Mesenteric fat pad (tissue), 1 donor: ENCODE measurements around the gene VPS13D. TPM values are rescaled to one million over a fixed set of nuclear protein-coding genes. Genes with fewer than 3 reads are reported as not detected.
"Not testable (repeated sequence)": the region's sequence is repeated elsewhere in the genome, so short reads cannot be mapped to it uniquely, and the experiment has no call there.

Source experiments
- DNase-seq: peaks from one replicate; pipeline ENCODE4 v3.0.0-alpha.2; 2020; ENCODE audit warnings: low spot score
- total RNA-seq: library from RNA; stranded (reverse); fragmentation: NEBNext Ultra II Directional; extraction: Animal tissue kit (Norgen Biotek cat#: 25700); gene quantifications from one replicate; pipeline ENCODE4 v1.2.1, GENCODE V29; 2021
- donor health status: DM: yes; HTN: yes; CAD: no.

Gene VPS13D
- total RNA-seq, 1 donor from 2014 or later, result 143 TPM

DNA sequence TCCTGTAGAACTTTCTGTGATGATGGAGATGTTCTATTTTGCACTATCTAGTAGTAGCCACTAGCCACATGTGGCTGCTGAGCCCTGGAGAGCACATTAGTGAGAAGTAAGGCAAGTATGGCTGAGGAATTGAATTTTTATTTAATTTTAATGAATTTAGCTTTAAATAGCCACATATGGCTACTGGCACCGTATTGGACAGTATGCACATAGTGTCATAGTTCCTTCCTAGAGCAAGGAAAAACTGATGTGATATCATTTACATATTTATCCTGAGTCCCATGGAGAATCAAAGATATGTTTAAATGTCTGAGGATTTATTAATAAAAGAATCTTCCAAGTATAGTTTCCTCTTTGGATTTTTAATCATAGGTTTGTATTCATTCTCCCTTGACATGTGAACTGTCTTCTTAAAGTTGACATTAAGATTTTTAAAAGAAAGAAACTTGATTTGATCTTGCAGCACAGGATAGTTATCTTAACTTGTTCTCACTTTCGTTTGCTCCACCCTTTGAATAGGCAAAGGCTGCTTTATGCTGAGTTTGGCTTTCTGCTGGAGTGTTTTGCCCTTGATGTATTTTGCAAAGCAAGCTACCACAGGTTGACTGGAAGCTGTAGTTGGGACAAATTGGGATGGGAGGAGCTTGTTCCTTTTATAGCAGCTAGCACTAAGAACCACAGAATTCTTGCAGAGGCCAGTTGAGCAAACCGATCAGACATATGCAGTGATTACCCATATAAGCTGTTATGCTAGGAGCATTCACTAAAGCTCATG is 129.7 kb downstream of the VPS13D start:
- DNase-seq, result no peak

DNA sequence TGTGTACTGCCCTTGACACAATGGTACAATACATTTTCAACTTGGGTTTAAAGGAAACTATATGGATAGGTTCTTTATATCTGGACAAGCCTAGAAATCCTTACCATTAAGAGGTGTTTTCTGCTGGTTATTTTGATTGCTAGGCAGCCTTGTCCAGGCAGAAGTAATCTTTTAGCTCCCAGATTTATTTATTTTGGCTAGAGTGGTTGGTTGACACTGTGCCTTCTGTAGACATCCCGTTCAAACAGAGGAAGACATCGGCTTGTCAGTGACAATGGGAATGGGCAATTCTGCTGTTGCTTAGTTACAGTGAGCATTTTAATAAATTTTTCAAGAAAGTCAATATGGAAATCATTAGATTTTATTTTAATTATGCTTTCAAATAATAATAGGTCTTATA is 138.8 kb downstream of the VPS13D start:
- no peak for DNase-seq

DNA sequence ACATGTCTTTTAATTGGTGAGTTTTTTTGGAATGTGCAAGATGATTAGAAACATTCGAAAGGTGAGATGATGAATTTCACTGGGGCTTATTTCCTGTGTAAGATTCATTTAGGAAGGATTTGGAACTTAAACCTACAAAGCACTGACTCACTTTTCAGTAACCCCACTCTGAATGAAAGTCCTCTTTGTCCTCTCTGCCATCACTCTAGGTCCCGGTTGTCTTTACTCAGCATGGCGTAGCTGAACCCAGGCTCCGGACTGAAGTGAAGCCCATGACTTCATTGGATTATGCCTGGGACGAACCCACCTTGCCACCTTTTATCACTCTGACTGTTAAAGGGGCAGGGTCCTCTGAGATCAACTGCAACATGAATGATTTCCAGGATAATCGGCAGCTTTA is 139.4 kb downstream of the VPS13D start:
- no peak for DNase-seq

GRCh38 chr1:12370333-12370975 is 140.6 kb downstream of the VPS13D start:
- DNase-seq, result no peak

- no peak for DNase-seq
These were observed 141.2 kb downstream of the VPS13D start for GRCh38 chr1:12371053-12371452.

- no peak for DNase-seq
These were observed 142.3 kb downstream of the VPS13D start for GRCh38 chr1:12372180-12372579.

GRCh38 chr1:12372761-12373160 is 142.9 kb downstream of the VPS13D start:
- DNase-seq, result no peak

- no peak for DNase-seq
These were observed 145.5 kb downstream of the VPS13D start for GRCh38 chr1:12375133-12375829.

GRCh38 chr1:12376236-12377045 is 146.6 kb downstream of the VPS13D start:
- DNase-seq, result no peak

GRCh38 chr1:12380326-12381249 is 150.8 kb downstream of the VPS13D start:
- DNase-seq, result no peak

- DNase-seq, result no peak
These were observed 153.2 kb downstream of the VPS13D start for GRCh38 chr1:12383001-12383400.

DNA sequence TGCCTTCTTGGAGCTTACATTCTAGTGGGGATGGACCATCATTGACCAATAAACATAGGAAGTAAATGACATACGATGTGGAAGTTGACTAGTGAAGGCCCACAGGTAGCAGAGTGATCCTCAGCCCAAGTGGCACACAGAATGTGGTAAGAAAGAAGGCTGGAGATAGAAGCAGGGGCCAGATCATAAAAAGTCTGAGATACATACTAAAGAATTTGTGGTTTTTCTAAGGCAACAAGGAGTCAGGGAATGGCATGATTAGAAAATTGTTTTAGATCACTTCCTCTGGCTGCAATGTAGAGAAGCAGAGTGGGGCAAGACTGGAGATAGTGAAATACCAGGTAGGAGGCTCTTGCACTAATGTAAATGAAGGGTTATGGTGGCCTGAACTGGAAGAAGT is 154.0 kb downstream of the VPS13D start:
- DNase-seq, result no peak

DNA sequence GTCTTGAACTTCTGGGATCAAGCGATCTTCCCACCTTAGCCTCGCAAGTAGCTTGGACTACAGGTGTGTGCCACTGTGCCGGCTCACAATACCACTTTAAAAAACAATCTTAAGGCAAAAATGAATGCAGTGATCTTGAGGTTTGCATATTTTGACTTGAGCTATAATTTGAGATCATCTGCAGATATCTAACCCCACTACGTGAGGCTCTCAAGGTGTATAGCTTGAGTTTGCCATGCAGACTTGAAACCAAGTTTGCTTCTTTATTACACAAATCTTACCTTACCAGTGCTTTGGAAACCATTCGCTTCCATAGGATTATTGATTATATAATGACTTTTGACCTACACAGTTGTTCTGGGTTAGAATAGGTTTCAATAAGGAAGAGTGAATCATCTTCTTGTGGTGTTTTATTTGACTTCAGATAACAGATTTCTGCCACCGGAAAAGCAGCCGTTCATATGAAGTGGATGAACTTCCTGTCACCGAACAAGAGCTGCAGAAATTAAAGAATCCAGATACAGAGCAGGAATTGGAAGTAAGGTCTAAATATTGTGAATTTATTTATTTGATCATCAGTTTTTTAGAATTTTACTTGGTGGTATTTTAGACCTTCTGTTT is 155.1 kb downstream of the VPS13D start:
- DNase-seq, result no peak

GRCh38 chr1:12386130-12386529 is 156.3 kb downstream of the VPS13D start:
- DNase-seq, result no peak

GRCh38 chr1:12387641-12388040 is 157.8 kb downstream of the VPS13D start:
- no peak for DNase-seq

- DNase-seq, result not testable (repeated sequence)
These were observed 160.5 kb downstream of the VPS13D start for GRCh38 chr1:12390296-12390695.

DNA sequence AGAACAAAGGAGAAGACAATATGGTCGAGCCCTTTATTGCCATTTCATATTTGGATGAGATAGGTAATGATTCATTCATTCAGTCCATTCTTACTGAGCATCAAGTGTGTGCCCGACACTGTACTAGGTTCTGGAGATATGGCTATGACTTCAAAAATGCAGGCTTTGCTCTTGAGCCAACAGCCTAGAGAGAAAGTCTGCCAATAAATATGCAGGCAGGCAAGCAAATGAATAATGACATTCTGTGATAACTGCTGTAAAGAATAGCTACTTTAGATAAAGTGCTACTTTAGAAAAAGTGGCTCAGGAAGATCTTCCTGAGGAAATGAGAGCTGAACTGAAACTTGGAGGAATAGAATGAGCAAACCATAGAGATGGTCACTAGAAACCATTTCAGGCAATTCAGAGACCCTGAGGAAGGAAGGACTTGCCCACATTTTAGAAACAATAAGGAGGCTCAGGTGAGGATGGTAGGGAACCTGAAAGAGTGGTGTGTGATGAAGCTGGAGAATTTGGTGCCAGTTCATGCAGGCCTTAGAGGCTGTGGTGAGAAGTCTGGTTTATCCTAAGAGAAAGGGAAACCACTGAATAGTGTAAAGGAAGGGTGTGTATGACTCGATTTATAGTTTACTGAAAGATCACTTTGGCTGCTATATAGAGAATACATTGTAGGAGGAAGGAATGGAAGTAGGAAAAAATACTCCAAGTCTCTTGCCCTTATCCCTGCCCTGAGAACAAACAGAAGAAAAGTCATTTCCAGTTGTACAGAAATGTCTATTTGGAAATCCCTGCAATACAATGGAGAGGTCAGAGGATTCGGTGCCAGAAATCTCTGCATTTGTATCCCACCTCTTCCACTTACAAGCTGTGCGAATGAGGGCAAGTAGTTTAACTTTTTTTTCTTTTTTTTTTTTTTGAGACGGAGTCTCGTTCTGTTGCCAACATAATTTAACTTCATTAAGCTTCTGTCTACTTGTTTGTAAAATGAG is 167.9 kb downstream of the VPS13D start:
- DNase-seq, result no peak

DNA sequence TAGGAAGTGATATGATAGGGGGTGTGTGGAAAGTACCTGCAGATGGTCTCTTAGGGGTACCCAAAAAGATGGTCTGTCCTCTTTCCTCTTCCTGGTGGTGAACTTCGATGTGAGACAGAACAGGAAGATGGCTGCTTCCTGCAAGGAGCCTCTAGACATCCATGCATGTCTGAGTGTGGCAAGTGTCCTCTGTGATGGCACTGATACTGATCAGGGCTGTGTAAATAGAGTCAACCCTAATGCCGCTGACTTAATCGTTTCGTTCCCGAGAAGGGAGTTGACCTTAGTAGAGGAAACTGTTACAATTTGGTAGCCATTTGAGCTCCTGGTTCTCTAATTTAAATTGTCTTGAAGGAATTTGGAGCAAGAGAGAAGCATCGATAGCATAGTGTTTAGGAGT is 168.6 kb downstream of the VPS13D start:
- DNase-seq, result no peak
